Measurements from ENCODE around the gene CDH9.

DNA sequence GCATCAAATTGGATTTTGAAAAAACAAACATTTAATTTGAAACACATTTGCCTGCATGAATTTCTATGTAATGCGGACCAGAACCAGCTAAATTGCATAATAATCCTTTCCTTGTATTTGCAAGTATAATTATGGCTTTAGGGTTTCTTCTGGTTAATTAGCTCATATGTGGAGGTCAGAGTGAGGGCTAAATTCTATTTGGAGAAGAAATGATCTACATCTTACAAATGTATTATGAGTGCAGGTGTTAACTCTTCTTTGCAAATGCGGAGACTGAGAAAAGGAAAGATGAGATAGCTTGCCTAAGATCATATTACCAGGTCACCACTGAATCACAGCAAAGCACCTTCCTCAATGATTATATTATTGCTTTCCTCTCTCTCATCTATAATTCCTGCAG is 194.7 kb downstream of the CDH9 start:
- TF ChIP-seq, protein P1, sequence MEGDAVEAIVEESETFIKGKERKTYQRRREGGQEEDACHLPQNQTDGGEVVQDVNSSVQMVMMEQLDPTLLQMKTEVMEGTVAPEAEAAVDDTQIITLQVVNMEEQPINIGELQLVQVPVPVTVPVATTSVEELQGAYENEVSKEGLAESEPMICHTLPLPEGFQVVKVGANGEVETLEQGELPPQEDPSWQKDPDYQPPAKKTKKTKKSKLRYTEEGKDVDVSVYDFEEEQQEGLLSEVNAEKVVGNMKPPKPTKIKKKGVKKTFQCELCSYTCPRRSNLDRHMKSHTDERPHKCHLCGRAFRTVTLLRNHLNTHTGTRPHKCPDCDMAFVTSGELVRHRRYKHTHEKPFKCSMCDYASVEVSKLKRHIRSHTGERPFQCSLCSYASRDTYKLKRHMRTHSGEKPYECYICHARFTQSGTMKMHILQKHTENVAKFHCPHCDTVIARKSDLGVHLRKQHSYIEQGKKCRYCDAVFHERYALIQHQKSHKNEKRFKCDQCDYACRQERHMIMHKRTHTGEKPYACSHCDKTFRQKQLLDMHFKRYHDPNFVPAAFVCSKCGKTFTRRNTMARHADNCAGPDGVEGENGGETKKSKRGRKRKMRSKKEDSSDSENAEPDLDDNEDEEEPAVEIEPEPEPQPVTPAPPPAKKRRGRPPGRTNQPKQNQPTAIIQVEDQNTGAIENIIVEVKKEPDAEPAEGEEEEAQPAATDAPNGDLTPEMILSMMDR (IDR thresholded peaks at IDR 0.05), result no peak
- no peak for TF ChIP-seq POLR2A (IDR thresholded peaks at IDR 0.05)
